ENCODE results near the gene TTC1.
"Not testable (repeated sequence)": the region's sequence is repeated elsewhere in the genome, so short reads cannot be mapped to it uniquely, and the experiment has no call there.

TTC1 gene, protein sequence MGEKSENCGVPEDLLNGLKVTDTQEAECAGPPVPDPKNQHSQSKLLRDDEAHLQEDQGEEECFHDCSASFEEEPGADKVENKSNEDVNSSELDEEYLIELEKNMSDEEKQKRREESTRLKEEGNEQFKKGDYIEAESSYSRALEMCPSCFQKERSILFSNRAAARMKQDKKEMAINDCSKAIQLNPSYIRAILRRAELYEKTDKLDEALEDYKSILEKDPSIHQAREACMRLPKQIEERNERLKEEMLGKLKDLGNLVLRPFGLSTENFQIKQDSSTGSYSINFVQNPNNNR

DNA sequence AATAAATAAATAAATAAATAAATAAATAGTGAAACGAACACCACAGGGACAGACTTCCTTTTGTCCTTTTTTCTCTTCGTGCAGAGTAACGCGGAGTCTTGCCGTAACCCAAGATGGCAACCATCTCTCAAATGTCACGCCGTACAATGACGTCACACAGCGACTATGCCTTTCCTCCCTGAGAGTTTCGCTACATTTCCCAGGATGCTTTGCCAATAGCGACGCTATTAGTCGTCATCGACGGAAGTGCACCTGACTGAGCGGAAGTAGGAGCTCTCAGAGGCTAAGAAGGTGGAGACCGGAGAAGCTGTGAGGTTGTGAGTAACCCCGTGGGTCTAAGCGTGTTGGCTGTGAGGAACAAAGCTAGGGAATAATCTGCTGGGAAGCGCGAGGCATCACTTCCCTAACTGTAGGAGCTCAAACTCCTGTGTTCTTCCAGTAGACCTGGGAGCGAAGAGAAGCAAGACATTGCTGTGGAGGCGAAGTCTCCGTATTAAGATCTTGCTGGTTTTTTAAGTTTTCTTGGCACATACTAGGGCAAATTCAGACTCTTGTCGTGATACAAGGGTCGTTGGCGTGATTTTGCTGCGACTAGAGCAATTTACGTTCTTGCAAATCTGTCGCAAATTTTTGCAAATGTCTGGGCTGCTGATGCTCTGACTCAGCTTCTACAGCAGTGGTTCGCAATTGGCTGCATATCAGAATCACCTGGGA is at the start of gene TTC1:
Gene TTC1, plus strand, starts transcription at position 263 of the 714 bp plus-strand sequence. CDS start 1,390 bp downstream, outside the sequence.
- DNase-seq (ENCODE audit: low read depth in 2 of 2), result peak; percentile 83 to 95

DNA sequence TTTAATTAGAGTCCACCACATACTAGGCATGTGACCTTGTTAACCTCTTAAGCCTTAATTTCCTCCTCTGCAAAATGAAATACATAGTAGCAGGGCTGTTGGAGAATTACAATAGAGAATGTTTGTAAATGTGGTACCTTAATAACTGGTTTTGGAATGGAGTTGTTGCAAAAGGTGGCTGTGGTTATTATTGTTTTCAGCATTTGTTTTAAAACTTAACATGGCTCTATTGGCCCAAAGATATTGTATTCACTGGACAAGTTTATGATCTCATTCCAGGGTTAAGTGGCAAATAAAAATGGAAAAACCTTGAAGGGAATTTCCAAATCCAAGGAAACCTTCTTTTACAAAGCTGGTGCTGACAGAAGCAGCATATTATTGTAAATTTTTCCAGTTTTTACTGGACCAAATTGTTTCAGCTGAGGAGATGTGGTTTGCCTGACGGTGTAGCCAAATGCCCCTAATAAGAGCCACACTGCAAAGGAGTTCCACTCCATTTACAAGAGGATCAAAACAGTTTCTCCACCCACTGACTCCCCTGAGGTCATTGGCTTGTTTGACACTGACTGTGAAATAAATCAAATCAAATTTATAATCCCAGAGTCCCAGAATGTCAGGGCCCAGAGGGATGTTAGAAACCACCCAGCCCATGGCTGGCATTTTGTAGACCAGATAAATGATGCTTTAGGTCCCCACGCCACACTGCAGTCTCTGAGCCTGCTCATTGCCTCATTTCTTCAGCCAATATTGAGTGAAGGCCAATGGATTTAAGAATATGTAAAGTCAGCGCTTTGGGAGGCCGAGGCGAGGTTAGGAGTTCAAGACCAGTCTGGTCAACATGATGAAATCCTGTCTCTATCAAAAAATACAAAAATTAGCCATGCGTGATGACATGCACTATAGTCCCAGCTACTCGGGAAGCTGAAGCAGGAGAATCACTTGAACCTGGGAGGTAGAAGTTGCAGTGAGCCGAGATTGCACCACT is 47.5 kb upstream of the TTC1 start:
- DNase-seq (ENCODE audit: low read depth in 2 of 2), result no peak

DNA sequence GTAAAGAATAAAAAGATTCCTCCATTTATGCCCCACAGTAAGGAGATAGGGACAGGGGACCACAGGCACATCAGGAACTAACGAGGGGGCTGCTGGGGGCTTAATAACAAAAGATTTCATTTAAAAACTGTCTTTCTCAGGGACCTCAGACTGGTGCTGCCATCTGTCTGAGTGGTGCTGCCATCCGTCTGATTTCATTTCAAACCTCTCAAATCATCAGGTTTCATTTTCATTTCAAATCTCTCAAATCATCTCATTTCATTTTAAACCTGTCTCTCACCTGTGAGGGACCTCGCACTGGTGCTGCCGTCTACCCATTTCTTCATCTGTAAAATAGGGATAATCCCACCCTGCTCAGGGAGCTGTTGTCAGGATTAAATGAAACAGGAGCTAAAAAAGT is 46.7 kb upstream of the TTC1 start:
- DNase-seq (ENCODE audit: low read depth in 2 of 2), result no peak

DNA sequence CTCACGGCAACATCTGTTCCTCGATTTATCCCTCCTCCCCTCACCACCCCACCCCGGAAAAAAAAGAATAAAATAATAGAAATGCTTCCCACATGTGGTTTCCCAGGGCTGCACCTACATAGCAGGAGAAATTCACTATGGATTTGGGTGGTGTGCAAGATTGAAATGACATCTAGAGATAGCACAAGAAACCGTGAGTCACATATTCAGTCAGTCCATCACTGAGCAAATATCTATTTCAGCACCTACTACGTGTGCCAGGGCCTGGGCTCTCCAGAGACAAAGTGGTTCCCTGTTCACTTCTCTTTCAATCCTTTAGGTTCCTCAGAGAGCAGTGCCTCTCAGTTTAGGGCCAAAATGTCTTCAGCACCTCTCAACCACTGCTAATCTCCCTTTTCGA is 45.0 kb upstream of the TTC1 start:
- DNase-seq (ENCODE audit: low read depth in 2 of 2), result no peak

DNA sequence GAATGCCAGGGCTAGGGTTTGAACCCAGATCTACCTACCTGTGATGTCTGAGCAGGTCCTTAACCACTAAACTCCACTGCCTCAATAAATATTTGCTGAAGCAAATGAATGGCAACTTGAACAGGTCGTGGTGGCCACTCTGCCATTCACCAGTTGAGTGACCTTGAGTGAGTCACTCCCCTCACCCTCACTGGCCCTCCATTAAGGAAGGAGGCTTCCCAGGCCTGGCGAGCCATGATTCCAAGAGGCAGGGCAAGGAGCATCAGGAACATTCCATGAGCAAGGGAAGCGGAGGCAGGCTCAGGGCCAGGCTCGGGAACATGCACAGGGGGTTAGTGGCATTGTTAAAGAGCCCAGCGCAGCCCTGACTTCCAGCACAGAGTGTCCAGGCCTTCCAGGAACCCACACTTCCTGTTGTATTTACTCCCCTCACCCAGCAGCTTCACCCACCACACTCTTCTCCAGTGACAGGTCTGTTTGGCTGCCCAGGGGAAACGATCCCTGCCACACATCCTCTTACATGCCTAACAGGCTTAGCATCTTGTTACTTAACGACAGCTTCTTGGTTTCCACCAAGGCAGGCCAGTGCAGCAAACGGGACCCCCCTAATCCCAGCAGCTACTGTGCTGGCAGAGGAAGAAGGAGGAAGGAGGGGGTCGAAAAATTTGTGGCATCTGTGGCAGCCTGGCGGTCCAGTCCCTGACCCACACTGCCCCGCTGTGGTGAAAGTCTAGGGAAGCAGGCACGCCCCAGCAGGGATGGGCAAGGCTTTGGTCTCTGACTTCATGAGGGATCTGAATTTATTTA is 43.7 kb upstream of the TTC1 start:
- no peak for DNase-seq (ENCODE audit: low read depth in 2 of 2)

DNA sequence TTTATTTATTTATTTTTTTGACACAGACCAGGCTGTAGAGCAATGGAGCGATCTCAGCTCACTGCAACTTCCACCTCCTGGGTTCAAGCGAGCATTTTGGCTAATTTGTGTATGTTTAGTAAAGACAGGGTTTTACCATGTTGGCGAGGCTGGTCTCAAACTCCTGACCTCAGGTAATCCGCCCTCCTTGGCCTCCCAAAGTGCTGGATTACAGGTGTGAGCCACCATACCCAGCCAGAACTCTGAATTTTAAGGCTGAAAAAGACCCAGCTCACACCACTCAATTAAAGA is 43.2 kb upstream of the TTC1 start:
- DNase-seq (ENCODE audit: low read depth in 2 of 2), result not testable (repeated sequence)

DNA sequence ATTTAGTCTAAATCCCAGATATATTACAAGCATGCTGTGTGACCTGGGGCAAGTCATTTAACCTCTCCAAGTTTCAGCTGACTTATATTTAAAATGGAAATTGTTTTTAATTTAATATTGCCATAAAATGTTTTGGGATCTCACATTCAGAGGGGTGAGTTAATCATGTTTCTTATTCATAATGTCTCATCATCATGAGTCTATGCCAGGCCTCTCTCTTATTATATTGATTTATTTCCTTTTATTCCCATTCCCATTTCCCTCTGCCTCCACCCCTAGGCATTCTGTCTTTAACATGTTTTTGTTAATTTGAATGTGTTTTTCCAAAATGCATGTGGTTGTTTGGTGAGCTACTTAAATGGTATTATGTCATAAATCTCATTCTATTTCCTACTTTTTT is 39.0 kb upstream of the TTC1 start:
- DNase-seq (ENCODE audit: low read depth in 2 of 2), result no peak

DNA sequence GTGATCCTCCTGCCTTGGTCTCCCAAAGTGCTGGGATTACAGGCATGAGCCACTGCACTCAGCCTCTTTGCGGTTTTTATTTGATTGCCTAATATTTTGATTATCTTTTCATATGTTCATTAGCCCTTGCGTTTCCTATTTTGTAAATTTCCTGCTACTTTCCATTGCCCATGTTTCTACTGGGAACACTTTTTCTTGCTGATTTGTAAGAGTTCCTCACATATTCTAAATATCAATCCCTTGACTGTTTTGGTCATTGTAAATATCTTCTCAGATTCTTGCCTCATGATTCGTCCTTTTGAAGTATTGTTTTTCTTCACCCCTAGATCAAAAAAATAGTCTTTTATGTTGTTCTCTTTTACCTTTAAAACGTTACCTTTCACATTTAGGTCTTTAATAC is 37.9 kb upstream of the TTC1 start:
- DNase-seq (ENCODE audit: low read depth in 2 of 2), result no peak

DNA sequence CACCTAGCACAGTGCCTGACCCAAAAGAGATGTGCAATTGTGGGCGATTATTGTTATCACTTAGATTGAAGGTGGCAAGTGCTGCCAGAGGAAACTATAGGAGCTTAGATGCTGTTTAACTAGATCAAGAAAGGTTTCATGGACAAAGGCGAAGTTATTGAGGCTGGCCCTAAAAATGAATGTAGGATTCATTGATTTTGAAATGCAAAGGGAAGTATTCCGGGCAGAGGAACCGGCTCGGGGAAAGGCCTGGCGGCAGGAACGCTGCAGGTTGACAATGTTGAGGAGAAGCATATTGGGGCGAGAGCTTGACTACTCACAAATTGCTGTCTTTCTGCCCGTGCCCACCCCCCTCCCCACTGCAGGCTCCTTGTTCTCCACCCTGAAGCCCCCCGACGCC is 37.4 kb upstream of the TTC1 start:
- DNase-seq (ENCODE audit: low read depth in 2 of 2), result no peak

DNA sequence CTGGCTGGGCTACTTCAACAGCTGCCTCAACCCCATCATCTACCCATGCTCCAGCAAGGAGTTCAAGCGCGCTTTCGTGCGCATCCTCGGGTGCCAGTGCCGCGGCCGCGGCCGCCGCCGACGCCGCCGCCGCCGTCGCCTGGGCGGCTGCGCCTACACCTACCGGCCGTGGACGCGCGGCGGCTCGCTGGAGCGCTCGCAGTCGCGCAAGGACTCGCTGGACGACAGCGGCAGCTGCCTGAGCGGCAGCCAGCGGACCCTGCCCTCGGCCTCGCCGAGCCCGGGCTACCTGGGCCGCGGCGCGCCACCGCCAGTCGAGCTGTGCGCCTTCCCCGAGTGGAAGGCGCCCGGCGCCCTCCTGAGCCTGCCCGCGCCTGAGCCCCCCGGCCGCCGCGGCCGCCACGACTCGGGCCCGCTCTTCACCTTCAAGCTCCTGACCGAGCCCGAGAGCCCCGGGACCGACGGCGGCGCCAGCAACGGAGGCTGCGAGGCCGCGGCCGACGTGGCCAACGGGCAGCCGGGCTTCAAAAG is 36.9 kb upstream of the TTC1 start:
- DNase-seq (ENCODE audit: low read depth in 2 of 2), result no peak

DNA sequence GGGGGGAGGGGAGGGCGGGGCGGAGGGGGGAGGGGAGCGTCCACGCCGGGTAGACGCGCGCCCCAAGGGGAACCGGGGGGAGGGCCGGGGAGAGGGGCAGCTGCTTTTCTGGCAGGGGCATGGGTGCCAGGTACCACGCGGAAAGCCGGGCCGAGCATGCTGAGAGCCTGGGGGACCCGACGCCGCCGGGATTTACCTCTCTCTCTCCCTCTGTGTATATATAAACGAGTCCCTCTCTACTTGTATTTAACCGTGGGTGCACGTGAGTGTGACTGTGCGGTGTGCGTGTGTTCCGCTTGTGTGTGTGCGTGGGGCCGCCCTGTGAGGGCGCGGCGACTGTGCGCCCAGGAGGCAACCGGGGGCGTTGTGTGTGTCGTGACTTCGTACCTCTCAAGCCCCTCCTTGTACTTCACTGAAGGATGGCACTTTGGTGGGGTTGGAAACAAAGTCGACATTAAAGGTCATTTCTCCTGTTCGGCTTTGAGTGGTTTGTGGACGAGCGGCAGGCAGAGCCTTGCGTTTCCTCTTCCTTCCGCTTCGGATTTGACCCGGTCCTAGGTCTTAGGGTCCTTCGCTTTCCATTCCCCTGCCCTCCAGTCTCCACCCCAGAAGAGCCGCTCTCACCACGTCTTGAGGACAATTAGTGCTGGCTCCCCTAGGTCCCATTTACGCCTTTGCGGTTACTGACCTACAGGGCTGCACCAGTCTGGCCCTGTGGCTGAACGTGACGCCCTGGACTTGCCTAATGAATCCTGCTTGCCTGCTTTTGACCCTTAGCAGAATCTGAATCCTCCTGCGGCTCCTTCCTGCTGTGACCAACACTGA is 36.2 kb upstream of the TTC1 start:
- no peak for DNase-seq (ENCODE audit: low read depth in 2 of 2)

DNA sequence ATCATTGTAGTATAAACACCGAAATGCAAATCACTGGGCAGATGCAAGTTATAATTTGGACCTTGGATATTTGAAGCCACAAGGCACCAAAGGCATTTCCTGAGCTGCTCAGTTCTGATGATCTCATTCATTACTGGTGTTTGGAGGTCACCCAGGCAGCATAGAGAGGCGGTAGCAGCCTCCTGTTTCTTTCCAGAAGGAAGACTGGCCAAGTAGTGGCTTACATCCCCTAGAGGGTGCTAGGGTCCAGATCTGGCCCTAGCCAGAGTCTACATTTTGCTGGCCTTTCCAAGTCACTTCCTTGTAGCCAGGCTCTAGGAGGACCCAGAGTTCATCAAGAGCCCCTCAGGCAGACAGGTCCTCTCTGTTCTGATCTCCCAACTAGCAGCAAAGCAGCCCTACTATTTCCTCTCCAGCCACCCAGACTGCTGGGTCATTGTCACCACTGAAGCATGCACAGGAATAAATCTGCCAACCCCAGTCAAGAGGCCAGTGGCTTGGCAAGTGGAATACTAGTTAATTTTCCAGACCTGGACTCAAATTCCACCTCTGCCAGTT is 33.4 kb upstream of the TTC1 start:
- no peak for DNase-seq (ENCODE audit: low read depth in 2 of 2)

DNA sequence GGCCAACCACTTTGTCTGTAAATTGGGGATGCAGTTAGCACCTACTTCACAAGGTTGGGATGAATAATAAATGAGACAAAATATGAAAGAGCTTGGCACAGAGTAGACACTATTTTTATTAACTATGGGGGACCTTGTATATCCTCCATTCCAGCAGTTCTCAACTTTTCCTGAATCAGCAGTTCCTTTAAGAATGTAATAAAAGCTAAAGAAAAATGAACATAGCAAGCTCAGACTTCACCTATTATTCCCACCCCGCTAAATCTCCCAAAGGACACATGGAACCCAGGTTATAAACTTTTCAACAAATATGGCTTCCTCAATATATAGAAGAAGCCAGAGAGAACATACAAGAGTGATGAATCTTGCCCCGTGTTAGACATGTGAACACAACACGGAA is 32.0 kb upstream of the TTC1 start:
- DNase-seq (ENCODE audit: low read depth in 2 of 2), result no peak

DNA sequence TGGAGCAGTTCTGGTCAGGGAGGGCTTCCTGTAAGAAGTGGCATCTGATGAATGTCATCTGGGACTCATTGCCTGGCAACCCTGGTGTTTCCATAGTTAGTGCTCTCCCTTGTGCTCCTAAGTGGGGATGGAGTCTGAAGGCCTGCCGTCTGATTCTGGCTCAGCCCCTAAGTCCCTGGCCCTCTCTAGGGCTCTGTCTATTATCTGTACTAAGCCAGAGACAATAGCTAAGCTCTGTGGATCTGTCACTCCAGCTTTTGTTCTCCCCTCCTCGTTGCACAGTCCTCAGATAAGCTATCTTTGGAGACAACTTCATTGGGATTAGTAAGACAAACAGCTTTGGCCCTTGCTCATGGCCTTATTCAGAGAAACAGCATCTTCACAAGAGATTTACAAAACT is 30.6 kb upstream of the TTC1 start:
- no peak for DNase-seq (ENCODE audit: low read depth in 2 of 2)

DNA sequence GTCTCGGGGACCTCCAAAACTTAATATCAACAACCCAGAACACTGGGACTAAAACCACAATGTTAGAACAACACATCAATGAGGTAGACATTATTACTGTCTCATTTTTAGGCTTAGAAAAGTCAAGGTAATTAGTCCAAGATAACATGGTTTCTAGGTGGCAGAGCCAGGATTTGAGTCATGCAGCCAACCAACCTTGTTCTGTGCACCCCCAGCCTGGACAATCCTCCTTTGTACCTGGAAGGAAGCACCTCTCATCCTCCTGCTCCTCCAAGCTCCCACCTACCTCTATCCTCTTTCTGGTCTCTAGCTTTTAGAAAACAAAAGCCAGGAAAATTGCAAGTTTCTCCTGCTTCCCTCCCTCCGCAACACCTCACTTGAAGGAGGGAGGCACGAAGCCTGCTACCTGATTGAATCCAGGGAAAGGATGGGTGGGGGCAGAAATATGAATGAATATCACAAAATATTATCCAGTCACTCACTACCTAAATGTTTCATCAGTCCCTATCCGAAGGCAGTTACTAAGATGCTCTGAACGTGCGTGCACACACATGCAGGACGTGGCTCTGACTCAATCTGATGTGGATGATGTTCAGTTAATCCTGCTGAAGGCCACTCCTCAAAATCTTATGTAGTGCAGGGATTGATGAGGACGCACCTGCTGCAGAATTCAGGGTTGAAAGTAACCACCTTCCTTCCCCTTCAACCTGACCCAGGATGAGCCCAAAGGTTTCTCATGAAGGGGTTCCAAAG is 26.3 kb upstream of the TTC1 start:
- no peak for DNase-seq (ENCODE audit: low read depth in 2 of 2)

DNA sequence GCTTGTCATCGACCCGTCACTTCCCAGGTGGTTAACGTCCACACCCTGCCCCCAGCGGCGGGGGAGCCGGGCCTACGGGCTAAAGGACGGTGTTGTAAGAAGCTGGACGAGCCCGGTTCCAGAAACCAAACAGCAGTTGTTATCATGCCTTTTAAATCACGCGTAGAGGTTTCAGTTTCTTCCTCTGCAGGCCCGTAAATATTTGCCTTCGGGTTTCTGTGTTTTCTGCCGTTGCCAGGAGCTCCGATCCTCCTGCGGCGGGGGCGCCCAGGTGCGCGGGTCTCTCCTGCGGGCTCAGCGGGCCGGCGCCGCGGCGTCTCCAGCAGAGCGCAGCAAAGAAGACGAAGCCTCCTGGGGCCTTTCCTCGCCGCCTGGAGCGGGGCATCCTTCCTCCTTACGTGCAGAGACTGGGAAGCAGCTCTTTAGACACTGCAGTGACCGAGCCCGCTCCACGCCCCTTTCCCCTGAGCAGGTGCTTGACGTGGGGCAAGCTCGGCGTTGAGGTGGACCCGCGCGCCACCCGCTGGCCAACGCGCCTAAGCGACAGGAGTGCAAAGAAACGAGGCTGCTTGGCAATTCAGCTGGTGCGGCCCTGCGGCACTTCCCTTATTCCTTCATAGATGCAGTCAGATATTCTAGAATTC is 21.8 kb upstream of the TTC1 start:
- peak; percentile 50 to 60 for DNase-seq (ENCODE audit: low read depth in 2 of 2)

DNA sequence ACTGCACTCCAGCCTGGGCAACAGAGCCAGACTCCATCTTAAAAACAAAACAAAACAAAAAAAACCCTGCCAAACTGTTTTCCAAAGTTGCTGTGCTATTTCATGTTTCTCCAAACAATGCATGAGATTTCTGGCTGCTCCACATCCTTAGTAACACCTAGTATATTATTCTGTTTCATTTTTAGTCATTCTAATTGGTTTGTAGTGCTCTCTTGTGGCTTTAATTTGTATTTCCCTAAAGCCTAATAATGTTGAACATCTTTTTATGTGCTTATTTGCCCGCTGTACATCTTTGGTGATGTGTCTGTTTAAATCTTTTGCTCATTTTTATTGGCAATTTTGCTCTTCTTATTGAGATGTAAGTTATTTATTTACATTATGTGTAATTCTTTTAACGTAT is 18.4 kb upstream of the TTC1 start:
- no peak for DNase-seq (ENCODE audit: low read depth in 2 of 2)

DNA sequence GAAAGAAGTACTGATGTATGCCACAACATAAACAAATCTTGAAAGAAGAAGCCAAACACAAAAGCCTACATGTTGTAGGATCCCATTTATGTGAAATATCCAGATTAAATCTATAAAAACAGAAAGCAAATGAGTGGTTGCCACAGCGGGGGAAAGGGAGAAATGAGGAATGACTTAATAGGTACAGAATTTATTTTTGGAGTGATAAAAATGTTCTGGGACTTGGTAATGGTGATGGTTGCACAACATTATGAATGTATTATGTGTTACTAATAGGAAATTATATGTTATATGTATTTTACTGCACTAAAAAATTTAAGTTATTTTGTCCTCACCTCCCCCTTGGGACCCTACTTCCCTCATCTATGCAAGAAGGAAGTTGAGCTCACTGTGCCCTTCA is 16.4 kb upstream of the TTC1 start:
- DNase-seq (ENCODE audit: low read depth in 2 of 2), result no peak

DNA sequence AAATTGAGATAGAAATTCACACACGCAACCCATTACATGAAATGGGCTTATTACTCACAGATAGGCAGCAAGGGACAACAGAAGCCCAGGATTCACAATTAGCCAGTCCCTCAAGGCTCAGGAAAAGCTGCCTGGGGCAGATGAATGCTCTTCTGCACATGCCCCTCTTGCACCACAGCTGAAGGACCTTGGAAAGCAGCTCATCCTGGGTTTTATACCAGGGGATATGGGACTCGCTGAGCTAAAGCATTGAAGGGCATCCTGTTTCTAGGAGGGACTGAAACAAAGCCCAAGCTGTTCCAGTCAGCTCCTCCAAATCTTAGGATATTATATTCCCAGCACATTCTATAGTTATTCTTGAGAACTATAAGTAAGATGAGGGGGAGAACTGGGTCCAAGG is 15.7 kb upstream of the TTC1 start:
- DNase-seq (ENCODE audit: low read depth in 2 of 2), result no peak
